Adipocyte (in vitro differentiated cells): ENCODE results near the gene SLC22A23.
A peak's percentile ranks its signal among the peaks of the same experiment; 100 is the strongest.

Source experiments
- DNase-seq: peaks from one replicate; pipeline ENCODE4 v3.0.0-alpha.2; 2015; ENCODE audit warnings: low read depth
- H3K27me3 ChIP-seq: replicated peaks from 2 replicates; pipeline ENCODE4 v1.7.0; 2013; ENCODE audit warnings: mild to moderate bottlenecking, low read length, moderate library complexity; ENCODE audit not compliant: control insufficient read depth, insufficient read depth
- H3K36me3 ChIP-seq: 2 replicates; pipeline ENCODE4 v1.7.0; 2013; ENCODE audit warnings: low read length, mild to moderate bottlenecking, moderate library complexity; ENCODE audit not compliant: control insufficient read depth, insufficient read depth, severe bottlenecking
- H3K4me1 ChIP-seq: 2 replicates; pipeline ENCODE4 v1.7.0; 2013; ENCODE audit warnings: mild to moderate bottlenecking, low read length, moderate library complexity; ENCODE audit not compliant: control insufficient read depth, insufficient read depth
- H3K4me3 ChIP-seq: 2 replicates; pipeline ENCODE4 v1.7.0; 2013; ENCODE audit warnings: mild to moderate bottlenecking, low read length, moderate library complexity
- H3K9ac ChIP-seq: 2 replicates; pipeline ENCODE4 v1.7.0; 2013; ENCODE audit warnings: mild to moderate bottlenecking, low read length, moderate library complexity
- H3K9me3 ChIP-seq: 2 replicates; pipeline ENCODE4 v1.7.0; 2013; ENCODE audit warnings: mild to moderate bottlenecking, low read length, moderate library complexity; ENCODE audit not compliant: control insufficient read depth

Gene SLC22A23

DNA sequence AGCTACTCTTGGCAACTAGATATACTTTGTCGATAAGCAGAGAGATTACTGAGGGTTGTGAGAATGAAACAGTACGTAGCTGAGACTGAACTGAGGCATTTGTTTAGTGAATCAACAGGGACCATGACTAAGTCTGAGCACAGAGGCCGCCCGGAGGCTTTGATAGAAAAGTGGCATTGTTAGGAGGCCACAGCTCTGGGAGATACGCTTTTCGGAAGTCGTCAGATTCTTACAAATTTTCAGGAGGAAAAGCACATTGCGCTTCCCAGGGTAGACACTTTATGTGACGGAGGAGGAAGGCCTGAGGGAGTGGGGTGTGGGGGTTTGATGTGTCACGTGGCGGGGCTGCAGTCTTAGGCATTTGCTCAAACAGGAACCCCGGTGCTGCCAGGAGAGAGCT, 128.7 kb downstream of the SLC22A23 start:
- no peak for DNase-seq
- Histone ChIP-seq H3K9me3 (no peaks in the 10 kb centered on the region), H3K27me3 (no peaks in the 10 kb centered on the region), H3K36me3 (peaks cover 3% of the 10 kb centered on the region), H3K9ac (no peak overlapping the region), H3K4me1 (peaks cover 31% of the 10 kb centered on the region), H3K4me3 (no peak overlapping the region)

DNA sequence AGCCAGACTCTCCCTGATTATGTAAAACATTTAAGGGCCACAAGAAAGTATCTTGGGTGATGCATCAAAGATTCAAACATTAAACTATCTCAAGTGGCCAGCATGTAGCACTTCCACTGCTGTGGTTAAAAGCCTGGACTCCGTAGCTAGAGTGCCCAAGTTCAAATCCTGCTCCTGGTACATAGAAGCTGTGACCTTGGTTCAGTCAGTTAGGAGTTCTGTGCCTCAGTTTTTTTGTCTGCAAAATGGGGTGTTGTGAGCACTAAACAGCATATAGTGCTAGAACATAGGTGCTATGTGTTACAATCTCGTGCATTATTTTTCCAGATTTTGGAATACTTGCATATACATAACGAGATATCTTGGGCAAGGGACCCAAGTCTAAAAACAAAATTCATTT, 129.4 kb downstream of the SLC22A23 start:
- H3K9me3 ChIP-seq = no peaks in the 10 kb centered on the region
- H3K4me1 ChIP-seq = peaks cover 31% of the 10 kb centered on the region
- H3K36me3 ChIP-seq = peaks cover 7% of the 10 kb centered on the region

DNA sequence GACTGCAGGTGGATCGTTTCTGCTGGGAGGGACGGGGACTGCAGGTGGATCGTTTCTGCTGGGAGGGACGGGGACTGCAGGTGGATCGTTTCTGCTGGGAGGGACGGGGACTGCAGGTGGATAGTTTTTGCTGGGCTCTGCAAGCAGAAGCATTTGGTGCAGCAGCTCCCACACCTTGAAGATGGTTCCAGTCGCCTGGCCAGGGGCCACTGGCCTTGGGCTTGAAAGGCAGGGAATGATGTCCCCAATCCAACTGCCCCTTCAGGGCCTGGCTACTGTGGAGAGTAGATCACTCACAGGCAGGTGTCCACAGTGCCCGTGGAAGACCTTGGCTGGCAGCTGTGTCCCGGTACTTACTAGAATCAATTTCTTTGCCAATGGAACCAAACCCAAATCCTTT, 129.9 kb downstream of the SLC22A23 start:
- H3K36me3 ChIP-seq = peaks cover 12% of the 10 kb centered on the region
- no peak overlapping the region for H3K9ac ChIP-seq
- no peaks in the 10 kb centered on the region for H3K27me3 ChIP-seq
- H3K4me3 ChIP-seq = no peak overlapping the region
- H3K4me1 ChIP-seq = peaks cover 29% of the 10 kb centered on the region
- no peaks in the 10 kb centered on the region for H3K9me3 ChIP-seq
- DNase-seq = no peak

More for the DNA sequence above, 129.4 kb downstream of the SLC22A23 start:
- no peak for DNase-seq
- no peak overlapping the region for H3K9ac ChIP-seq
- H3K4me3 ChIP-seq = no peak overlapping the region
- H3K27me3 ChIP-seq = no peaks in the 10 kb centered on the region

DNA sequence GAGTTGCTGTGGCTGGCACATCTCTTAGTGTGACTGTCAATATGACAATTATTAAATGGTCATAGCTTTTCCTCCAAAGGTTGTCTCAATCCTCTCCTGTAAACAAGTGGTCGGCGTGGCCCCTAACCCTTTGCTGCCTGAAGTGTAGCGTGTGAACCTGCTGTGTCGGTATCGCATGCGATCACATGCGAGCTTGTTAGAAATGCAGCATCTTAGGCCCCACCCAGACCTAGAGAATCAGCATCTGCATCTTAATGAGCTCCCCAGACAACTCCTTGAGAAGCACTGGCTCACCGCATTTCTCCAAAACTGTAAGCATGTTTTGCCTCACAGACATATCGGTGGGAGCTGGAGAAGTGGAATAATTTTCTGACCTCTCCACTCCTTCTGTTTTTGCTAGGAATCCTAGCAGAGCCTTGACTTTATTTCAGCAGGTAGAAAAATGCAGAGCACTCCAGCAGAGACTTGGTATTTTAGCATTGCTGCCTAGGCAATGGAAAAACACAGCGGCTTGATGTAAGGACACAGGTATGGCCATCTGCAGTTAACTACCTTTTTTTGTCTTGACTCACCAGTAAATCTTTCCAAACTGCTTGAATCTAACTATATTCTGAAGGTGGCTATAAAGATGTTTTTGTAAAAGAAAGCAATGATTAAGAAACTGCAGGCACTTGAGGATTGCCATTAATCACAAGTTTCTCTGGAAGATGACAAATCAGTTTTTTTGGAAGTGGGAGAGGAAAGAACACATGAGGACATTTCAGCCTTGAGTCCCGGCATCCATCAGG, 130.5 kb downstream of the SLC22A23 start:
- Histone ChIP-seq H3K4me3 (no peak overlapping the region), H3K4me1 (peaks cover 25% of the 10 kb centered on the region), H3K9ac (no peak overlapping the region), H3K9me3 (no peaks in the 10 kb centered on the region), H3K27me3 (no peaks in the 10 kb centered on the region), H3K36me3 (peaks cover 17% of the 10 kb centered on the region)
- DNase-seq = no peak

DNA sequence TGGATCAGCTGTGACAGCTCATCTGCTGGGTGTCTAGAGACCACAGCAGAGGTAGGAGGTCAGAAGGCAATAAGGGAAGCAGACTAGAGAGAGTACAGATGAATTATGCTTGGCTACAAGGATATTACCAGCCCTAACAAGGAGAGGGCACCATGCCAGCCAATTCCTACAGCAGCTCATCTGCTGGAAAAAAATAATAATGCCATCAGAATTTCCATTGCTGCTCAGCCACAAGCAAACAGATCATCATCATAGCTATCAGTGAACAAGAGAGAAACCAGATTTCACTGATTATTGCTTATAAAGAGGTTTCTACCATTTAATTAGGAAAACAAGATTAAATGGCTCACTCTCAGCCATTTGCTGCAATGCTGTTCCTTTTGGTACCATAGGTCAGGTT, 131.6 kb downstream of the SLC22A23 start:
- DNase-seq = peak; percentile 52
- Histone ChIP-seq H3K36me3 (peaks cover 24% of the 10 kb centered on the region), H3K9me3 (no peaks in the 10 kb centered on the region), H3K27me3 (no peaks in the 10 kb centered on the region), H3K4me1 (peaks cover 25% of the 10 kb centered on the region), H3K9ac (no peak overlapping the region), H3K4me3 (no peak overlapping the region)

DNA sequence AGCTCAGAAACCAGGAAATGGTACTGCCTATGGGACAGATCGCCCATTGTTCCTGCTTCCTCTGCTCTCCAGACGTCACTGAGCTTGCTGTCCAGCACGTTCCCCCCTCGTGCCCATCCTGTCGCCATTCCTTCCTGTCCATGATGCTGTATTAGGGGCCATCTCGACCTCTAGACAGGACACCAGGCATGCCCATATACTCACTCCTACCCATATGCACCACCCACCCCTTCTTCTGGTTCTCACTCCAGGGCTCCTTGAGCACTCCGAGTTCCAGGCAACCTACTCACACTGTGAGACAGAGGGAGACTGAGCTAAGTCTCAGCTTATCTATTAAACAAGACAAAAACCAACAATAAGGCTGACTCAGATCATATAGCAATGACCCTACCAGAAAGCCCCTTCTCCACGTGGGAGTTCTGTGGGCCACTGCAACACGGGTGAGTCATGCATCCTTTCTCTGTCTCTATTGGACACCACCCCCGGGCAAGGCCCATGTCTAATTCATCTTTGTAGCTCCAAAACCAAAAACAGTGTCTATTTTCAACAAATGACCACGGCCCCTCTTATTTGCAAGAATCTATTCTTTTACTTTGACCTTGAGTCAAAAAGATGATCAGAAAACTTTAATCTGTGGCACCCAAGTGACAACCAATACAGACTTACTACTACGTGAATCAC, 132.4 kb downstream of the SLC22A23 start:
- Histone ChIP-seq H3K27me3 (no peaks in the 10 kb centered on the region), H3K9ac (no peak overlapping the region), H3K36me3 (peaks cover 30% of the 10 kb centered on the region), H3K4me1 (peaks cover 25% of the 10 kb centered on the region), H3K4me3 (no peak overlapping the region), H3K9me3 (no peaks in the 10 kb centered on the region)
- DNase-seq = peak; percentile 67

DNA sequence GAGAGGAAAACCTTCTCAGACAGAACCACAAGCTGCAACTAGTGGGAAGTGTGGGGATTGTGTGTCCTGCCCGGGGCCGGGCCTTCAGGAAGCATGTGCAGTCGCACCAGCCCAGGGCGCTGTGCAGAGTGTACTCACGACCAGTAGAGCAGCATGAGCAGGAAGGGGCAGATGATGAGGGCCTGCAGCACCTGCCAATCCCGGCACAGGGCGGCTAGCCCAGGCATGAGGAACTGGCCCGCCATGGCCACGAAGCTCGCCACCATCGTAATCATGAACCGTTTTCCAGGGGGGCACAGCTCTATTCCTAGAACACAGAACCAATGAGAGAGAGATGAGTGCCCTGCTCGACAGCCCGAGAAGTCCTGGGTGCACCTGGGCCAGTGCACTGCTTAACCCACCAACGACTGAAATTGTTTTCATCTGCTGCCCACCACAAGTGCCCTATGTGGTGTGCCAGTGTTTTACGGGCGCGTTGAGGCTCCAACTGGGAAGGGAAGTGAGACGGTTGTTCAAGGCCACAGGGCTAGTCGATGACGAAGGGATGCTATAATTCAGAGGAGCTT, 133.1 kb downstream of the SLC22A23 start:
- H3K4me1 ChIP-seq = peaks cover 25% of the 10 kb centered on the region
- H3K9ac ChIP-seq = no peak overlapping the region
- H3K27me3 ChIP-seq = no peaks in the 10 kb centered on the region
- peaks cover 35% of the 10 kb centered on the region for H3K36me3 ChIP-seq
- DNase-seq = no peak
- no peaks in the 10 kb centered on the region for H3K9me3 ChIP-seq
- H3K4me3 ChIP-seq = no peak overlapping the region

DNA sequence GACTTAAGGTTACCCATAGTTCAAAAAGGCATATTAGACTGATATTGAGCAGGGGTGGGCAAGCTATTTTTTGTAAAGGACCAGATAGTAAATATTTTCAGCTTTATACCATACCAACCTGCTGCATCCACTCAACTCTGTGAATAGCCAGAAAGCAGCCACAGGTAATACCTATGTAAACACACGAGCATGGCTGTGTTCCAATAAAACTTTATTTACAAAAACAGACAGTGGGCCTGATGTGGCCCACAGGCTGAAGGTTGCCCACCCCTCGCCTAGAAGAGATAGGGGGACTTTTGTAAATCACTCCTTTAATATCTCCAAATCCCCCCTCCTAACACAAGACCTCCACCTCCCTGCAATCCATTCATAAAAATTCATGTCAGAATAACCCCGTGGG, 133.7 kb downstream of the SLC22A23 start:
- H3K36me3 ChIP-seq = peaks cover 35% of the 10 kb centered on the region
- DNase-seq = no peak
- H3K4me1 ChIP-seq = peaks cover 25% of the 10 kb centered on the region
- H3K4me3 ChIP-seq = no peak overlapping the region
- no peaks in the 10 kb centered on the region for H3K9me3 ChIP-seq
- no peaks in the 10 kb centered on the region for H3K27me3 ChIP-seq
- H3K9ac ChIP-seq = no peak overlapping the region

DNA sequence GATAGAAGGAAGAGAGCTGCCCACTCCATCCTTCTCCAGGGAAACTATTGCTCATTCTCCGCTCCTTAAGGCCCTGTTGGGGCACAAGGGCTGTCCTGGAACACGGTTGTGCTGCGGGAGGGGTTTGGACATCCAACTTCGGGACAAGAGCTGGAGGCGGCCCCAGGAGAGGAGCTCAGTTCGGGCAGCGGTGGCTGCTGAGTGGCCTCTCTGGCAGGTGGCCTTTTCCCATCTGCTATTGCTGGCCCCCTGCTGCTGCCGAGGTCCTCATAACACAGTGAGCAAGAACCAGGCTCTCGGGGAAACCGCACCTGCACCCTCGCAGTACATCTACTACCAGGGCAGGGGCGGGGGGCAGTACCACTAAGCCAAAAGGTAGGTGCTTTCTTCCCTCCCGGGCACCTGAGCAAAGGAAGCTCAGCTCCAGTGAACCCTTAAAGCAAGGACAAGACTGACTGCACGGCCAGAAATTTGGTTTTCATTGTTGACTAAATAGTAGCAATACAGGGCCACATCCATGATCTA, 134.4 kb downstream of the SLC22A23 start:
- Histone ChIP-seq H3K9me3 (no peaks in the 10 kb centered on the region), H3K9ac (no peak overlapping the region), H3K4me1 (peaks cover 25% of the 10 kb centered on the region), H3K36me3 (peaks cover 35% of the 10 kb centered on the region), H3K4me3 (no peak overlapping the region), H3K27me3 (no peaks in the 10 kb centered on the region)
- no peak for DNase-seq

DNA sequence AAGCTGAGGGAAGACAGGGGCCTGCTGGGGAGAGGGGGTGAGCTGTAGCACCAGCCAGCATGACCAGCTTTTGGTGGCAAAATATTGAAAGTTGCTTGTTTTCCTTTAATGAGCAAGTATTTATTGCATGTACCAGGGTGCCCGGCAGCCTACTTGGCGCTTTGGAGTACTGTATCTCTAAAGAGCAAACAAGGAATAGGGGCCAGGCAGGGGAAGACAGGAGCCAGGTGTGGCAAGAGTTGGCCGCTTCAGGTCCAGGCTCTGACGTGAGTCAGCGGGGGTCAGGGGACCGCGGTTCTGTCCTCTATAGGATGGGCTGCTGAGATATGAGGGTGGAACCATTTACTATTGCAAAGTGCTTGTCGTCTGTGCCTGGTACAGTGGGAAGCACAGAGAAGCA, 135.0 kb downstream of the SLC22A23 start:
- Histone ChIP-seq H3K4me1 (peaks cover 22% of the 10 kb centered on the region), H3K9me3 (no peaks in the 10 kb centered on the region), H3K27me3 (no peaks in the 10 kb centered on the region), H3K4me3 (no peak overlapping the region), H3K9ac (no peak overlapping the region), H3K36me3 (peaks cover 35% of the 10 kb centered on the region)
- no peak for DNase-seq

DNA sequence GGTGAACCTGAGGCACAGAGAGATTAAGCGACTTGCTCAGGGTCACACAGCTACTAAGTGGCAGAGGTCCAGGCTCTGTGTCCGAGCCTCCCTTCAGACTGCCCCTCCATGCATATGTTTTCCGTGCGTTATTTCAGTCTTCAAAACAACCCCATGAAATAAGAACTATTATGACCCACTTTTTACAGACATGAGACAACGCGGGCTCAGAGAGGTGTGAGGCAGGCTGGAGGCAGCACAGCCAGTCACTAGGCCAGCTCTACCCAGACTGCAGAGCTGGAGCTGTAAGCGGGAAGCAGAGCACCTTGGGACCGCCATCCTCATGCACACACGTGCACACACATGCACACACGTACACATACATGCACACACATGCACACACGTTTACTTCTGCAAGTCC, 135.8 kb downstream of the SLC22A23 start:
- DNase-seq = no peak
- Histone ChIP-seq H3K4me1 (peaks cover 15% of the 10 kb centered on the region), H3K9me3 (no peaks in the 10 kb centered on the region), H3K4me3 (no peak overlapping the region), H3K36me3 (peaks cover 39% of the 10 kb centered on the region), H3K9ac (no peak overlapping the region), H3K27me3 (no peaks in the 10 kb centered on the region)
